Stimulated activated CD8-positive, alpha-beta memory T cell treated with anti-CD3 and anti-CD28 coated beads, Interleukin-7, amount 100 ng/mL, for 24 hours (primary cell): ENCODE results near the gene CST3.
"Not testable (repeated sequence)": the region's sequence is repeated elsewhere in the genome, so short reads cannot be mapped to it uniquely, and the experiment has no call there.

ENCODE experiments used
- DNase-seq: peaks from one replicate; pipeline ENCODE4 v3.0.0-alpha.2; 2020; ENCODE audit warnings: low read depth

The CST3 gene

DNA sequence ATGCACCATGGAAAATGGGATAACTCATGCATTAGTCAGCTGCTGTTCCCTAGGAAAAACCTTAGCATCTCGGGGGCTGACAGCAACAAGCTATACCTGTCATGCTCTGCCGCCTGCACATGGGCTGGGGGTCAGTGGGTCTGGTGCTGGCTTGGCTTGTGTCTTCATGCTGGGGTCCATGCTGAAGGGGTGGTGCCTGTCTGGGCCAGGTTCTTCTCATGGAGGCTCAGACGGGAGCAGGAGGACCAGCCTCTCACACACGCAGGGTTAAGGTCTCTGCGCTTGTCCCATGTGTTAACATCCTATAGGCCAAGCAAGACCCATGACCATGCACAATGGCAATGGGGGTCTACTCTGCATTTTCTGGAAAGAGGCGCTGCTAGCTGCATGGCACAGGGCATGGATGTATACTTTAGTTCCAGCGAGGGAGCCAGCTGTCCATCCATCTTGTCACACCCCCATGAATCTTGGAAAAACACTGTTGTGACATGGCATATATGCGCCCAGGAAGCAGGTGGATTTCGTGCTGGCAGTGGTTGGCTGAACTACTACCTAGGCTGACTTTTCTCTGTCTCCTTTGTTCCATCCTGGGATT, 24.6 kb upstream of the CST3 start:
- DNase-seq = no peak

GRCh38 chr20:23661002-23661429, 23.3 kb upstream of the CST3 start:
- no peak for DNase-seq

DNA sequence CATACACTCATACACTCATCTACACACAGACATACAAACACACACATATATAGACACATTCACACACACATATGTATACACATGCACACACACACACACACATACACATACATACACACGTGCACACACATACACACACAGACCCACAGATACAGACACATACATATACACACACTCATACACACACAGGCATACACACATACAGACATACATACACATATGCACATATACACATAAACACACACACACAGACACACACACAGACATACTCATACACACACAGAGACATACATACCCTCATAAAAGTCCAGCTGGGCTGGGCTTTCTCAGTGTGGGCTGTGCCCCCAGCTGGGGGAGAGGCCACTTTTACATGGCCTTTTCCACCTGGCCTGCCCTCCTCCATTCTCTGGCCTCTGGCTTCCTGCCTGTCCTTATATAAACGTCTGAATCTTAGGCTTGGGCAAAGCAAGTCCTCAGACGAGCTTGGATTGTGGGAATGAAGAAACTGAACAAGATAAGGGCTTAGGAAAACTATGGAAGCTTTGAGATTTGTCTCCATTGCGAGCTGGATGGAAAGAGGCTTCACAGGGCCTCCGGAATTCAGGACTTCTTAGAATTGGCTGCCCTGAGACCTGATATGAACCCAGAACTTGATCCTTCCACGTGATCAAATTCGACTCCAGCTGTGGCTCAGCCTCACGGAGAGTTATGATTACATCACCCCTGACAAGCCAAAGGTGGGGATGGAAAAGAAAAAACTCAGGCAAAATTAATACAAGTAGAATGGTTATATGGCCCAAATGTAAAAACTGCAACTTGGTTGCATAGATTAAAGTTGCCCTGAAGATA, 22.5 kb upstream of the CST3 start:
- no peak for DNase-seq

DNA sequence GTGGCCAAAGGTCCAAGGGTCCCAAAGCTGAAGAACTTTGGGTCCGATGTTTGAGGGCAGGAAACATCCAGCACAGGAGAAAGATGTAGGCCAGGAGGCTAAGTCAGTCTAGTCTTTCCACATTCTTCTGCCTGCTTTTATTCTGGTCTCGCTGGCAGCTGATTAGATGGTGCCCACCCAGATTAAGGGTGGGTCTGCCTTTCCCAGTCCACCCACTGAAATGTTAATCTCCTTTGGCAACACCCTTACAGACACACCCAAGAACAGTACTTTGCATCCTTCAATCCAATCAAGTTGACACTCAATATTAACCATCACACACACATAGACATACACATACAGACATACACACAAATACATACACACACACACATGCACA, 21.8 kb upstream of the CST3 start:
- not testable (repeated sequence) for DNase-seq

DNA sequence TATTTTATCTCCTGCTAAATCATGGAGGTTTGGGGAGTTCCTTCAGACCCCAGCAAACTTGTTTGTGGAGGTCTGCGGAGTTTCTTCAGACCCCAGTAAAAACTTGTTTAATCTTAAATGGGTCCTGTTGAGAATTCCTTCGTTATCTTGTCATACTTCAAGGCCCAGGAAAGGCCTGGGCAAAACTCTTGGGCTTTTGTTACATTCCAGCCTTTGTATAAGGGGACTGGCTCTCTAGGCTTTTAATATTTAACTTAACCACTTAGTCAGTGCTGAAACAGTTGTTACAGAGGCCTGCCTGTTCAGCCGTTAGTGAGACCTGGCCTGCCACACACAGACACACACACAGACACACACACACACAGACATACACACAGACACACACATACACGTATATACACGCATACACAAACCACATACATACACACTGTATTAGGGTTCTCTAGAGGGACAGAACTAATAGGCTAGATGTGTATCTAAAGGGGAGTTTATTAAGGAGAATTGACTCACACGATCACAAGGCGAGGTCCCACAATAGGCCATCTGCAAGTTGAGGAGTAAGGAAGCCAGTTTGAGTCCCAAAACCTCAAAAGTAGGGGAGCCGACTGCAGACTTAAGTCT, 21.3 kb upstream of the CST3 start:
- DNase-seq = no peak

GRCh38 chr20:23658336-23658735, 20.6 kb upstream of the CST3 start:
- DNase-seq = no peak

DNA sequence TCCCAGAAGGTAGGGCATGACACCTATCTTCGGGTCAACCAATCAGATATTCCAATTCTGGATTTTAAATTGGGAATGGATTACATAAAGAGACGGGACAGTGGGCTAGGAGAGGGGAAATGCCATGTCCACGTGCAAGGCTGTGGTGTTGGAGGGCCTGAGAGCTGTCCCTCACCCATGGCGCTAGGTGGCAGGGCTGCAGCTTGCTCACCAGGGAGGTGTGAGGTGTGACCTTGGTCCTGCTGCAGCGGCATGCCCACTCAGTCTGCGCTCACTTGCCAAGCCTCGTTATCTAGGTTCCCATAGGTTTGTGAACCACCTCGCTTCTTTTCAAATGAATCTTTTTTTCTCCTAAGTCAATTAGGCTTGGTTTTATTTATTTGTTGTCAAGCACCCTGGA, 19.4 kb upstream of the CST3 start:
- DNase-seq = no peak

GRCh38 chr20:23656372-23656771, 18.6 kb upstream of the CST3 start:
- no peak for DNase-seq

- DNase-seq = no peak
Observed at GRCh38 chr20:23655491-23656211, 17.9 kb upstream of the CST3 start.

GRCh38 chr20:23654717-23655116, 17.0 kb upstream of the CST3 start:
- DNase-seq = no peak

- DNase-seq = no peak
Observed at GRCh38 chr20:23654000-23654399, 16.2 kb upstream of the CST3 start.

DNA sequence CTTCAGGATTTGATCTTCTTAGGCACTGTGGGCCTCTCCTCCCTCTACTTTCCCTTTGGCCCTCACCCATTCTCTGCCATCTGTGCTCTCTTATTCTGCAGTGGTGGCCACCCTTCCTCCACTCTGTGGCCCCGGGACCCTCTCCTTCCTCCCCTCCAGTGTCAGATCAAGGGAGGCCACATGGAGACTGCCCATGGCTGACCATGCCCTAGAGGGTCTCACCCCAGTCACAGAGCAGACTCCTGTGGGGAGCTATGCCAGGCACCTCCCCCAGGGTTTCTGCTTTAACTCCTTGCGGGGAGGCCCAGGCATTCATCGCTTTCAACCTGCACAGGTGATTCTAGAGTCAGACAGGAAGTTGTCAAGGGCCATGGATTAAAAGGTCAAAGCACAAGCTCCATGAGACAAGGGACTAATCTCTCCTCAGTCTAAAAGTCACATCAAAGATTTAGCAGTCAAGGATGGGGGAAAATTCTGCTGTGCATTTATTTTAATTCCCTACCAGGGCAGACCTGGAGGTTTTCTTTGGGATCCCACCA, 15.7 kb upstream of the CST3 start:
- DNase-seq = no peak

- no peak for DNase-seq
Observed at GRCh38 chr20:23652926-23653325, 15.2 kb upstream of the CST3 start.

GRCh38 chr20:23652371-23652770, 14.6 kb upstream of the CST3 start:
- DNase-seq = no peak

- DNase-seq = no peak
Observed at GRCh38 chr20:23651117-23651516, 13.4 kb upstream of the CST3 start.

DNA sequence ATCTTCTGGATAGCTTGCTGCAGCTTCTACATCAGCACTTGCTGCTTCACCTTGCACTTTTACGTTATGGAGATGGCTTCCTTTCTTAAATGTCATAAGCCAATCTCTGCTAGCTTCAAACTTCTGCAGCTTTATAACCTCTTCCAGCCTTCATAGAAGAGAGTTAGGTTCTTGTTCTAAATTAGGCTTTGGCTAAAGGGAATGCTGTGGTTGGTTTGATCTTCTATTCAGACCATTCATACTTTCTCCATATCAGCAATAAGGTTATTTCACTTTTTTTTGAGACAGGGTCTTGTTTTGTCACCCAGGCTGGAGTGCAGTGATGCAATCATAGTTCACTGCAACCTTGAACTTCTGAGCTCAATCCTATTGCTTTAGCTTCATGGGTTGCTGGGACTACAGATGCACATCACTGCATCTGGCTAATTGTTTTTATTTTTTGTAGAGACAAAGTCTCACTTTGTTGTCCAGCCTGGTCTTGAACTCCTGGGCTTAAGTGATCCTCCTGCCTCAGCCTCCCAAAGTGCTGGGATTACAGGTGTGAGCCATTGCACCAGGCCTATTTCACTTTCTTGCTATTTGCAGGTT, 12.2 kb upstream of the CST3 start:
- no peak for DNase-seq

- no peak for DNase-seq
Observed at GRCh38 chr20:23649242-23649641, 11.5 kb upstream of the CST3 start.

DNA sequence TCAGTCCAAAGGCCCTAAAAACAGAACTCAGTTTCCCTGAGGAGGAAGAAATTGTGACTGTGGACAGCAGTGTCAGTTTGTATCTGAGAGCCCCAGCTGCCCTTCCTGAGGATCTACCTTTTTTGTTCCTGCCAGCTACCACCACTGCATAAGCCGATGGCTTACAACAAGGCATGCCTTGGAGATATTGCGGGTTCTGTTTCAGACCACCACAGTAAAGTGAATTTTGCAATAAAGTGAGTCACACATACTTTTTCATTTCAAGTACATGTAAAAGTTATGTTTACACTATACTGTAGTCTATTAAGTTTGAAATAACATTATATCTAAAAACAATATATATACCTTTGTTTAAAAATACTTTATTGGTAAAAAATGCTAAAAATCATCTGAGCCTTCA, 9.6 kb upstream of the CST3 start:
- no peak for DNase-seq

DNA sequence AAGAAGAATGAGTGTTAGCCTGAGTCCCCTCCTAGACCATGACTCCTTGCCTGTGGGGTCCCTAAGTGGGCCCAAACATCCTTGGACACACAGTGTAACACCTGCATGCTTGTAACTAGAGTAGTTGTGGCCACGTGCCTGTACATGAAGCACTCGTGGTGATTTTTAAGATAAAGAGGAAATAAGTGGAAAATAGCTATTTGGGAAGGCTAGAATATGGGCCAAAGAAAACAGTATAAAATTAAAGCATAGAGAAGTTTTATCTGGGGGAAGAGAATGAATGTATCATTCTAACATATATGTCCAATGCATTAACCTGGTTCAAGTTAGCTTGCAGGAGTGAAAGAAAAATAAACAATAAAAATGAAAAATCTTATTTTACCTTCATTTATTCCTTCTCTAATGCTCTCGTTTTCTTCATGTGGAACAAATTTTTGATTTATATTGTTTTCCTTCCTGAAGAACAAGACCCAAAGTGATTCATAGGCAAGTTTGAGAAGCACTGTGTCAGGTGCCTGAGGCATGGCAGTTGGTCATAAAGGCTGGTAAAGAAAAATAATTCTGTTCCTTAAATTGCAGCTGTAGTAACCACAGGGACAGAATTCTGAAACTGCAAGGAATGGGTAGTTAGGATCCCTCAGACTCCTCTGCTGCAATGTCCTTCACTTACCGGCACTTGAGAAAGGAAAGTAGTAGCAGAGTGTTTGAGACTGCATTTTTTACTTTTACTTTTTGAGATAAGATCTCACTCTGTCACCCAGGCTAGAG, 8.5 kb upstream of the CST3 start:
- DNase-seq = no peak

- no peak for DNase-seq
Observed at GRCh38 chr20:23645575-23645974, 7.8 kb upstream of the CST3 start.

GRCh38 chr20:23644164-23644563, 6.4 kb upstream of the CST3 start:
- no peak for DNase-seq
